Epithelial cell of prostate (primary cell): ENCODE measurements around the gene CDC42EP5.
"Not testable (repeated sequence)": the region's sequence is repeated elsewhere in the genome, so short reads cannot be mapped to it uniquely, and the experiment has no call there.

Experiments
- DNase-seq: peaks from one replicate; pipeline ENCODE4 v3.0.0-alpha.2; 2011; ENCODE audit warnings: low read depth, low spot score
- H3K27ac ChIP-seq: fragments of 450-650 bp; 2 replicates; pipeline ENCODE4 v1.5.1; 2017; ENCODE audit warnings: mild to moderate bottlenecking

CDC42EP5 gene

DNA sequence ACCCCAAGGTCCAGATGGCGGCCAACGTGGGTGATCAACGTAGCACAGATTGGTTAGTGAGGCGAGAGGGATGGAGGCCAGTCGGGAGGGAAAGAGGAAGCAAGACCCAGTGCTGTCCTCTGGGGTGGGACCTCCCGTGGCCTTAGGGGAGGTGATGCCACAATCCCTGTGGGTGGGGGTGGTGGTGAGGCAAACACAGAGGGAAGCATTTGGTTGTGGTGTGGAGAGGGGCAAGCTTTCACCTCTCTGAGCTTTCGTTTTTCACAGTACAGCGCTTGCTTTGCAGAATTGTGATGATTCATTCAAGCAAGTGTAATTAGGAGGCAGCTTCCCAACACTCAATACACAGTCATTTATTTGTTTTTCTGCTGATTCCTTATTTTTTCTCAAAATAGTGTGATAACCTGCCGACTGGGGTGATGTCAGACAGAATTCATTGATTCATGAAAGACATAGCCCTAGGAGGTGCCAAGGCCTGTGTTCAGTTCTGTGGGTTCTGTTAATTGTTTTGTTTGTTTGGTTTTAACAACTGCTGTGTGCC is 21.7 kb downstream of the CDC42EP5 start:
- H3K27ac ChIP-seq: peak overlapping the region; percentile 9
- DNase-seq: no peak

DNA sequence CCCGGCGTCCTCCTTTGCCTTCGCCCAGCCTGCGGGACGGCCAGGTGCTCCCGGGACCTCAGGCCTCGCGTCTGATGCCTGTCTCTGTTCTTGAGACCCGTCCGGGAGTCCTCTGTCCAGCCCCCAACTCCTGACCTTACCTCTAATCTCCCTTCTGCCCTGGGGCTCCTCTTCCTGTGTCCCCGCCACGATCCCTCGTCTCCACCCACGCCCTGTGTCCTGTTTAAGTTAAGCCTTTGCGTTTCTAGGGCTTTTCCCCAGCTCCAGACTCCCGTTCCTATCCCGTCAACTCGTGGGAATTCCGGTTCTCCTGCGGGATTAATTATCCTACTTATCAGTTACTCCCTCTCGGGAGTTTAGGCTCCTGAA is 23.4 kb downstream of the CDC42EP5 start:
- DNase-seq: no peak
- H3K27ac ChIP-seq: peak overlapping the region; percentile 92

DNA sequence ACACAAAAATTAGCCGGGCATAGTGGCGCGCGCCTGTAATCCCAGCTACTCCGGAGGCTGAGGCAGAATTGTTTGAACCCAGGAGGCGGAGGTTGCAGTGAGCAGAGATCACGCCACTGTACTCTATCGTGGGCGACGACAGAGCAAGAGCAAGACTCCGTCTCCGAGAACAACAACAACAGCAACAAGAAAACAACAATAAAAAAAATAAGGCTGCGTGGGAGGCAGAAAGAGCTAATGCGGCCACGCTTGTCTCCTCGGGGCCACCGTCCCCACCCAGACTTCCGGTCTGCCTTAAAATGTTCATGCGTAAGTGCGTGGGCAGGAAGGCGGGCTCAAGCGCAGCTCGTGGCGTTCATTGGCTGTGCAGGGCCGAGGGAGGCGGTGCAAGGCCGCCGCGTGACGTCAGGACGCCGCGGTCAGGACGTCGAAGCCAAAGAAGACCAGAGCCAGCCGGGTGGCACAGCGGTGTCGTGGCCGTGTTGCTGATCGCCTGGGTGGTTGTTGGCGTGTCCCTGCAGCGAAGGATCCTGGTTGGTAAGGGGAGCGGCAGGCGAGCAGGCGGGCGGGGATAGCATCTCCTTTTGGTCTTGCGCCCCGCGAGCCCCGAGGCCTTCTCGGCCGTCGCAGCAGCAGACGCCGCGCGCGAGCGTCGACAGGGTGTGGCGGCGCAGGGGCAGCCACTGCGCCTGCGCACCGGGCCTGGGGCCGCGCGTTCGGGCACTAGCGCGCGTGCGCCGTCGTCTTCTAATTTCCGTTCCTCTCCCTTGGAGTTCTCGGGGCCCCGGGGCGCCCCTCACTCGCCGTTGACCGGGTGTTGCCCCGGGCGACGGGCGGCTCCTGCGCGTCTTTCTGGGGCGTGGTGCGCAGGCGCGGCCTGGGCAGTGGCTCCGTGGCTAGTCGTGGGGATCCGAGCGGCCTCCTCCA is 24.1 kb downstream of the CDC42EP5 start, which contains the start of gene LENG8:
TSS of gene LENG8 (plus strand) at position 426 of the 927 bp plus-strand sequence. CDS start 2,146 bp downstream, outside the sequence.
- DNase-seq: peak; percentile 93
- peak within 1 kb of the TSS; percentile 92 for H3K27ac ChIP-seq

DNA sequence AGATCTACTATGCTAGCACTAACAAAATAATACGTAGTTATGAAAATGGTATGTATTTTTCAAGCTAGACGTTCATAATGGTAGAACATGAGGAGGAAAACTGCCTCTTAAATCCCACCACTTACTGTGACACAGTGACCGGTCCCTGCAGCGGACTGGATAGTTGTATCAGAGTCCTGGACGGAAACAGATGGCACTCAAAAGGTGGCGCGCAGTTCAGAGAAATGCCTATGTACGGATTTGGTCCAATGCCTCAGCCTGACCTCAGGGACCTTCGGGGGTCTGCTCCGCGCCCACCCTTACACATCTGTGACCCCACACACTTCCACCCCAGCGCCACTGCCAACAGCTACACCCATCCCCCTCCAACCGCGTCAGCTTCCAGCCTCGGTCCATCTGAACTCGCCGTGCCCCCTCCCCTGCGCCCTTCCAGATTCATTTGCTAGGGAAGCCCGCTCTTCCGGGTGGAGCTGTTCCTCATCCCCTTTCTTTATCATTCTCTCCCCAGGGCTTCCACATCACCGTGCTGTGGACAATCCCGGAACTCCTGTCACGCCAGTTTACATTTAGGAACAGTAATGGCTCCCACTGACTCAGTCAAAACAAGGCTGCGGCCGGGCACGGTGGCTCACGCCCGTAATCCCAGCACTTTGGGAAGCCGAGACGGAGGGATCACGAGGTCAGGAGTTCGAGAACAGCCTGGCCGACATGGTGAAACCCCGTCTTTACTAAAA is 24.9 kb downstream of the CDC42EP5 start:
- no peak for DNase-seq

DNA sequence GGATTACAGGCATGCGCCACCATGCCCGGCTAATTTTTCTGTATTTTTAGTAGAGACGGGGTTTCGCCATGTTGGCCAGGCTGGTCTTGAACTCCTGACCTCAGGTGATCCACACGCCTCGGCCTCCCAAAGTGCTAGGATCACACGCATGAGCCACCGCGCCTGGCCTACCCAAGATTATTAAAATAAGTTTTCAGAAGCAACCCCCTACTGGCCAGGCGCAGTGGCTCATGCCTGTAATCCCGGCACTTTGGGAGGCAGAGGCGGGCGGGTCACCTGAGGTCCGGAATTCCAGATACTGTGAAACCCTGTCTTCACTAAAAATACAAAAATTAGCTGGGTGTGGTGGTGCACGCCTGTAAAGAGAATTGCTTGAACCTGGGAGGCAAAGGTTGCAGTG is 26.7 kb downstream of the CDC42EP5 start:
- not testable (repeated sequence) for DNase-seq, H3K27ac ChIP-seq

More for the DNA sequence above, 24.9 kb downstream of the CDC42EP5 start:
- peak overlapping the region; percentile 92 for H3K27ac ChIP-seq

DNA sequence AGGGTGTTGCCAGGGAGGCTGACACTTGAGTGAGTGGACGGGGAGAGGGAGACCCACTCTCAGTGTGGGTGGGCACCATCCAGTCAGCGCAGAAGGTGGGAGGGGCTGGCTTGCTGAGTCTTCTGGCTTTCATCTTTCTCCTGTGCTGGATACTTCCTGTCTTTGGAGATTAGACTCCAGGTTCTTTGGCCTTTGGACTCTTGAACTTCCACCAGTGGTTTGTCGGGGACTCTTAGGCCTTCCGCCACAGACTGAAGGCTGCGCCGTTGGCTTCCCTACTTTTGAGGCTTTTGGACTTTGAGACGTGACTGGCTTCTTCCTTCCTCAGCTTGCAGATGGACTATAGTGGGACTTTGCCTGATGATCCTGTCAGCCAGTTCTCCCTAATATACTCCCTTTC is 28.4 kb downstream of the CDC42EP5 start:
- no peak for DNase-seq
- H3K27ac ChIP-seq: no peak overlapping the region

DNA sequence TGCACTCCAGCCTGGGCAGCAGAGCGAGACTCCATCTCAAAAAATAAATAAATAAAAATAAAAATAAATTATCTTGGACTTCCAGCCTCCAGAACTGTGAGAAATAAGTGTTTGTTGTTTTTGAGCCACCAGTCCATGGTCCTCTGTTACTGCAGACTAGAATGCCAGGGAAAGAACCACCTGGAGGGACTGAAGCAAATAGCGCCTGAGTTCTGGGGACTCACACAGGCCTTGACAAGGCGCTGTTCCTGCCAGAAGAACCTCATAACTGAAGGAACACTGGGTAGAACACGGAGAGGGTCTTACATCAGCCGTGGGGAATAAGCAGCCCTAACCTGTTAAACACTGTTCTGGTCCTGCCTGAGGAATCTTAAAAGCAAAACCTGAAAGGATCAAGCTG is 32.5 kb downstream of the CDC42EP5 start:
- no peak overlapping the region for H3K27ac ChIP-seq
- DNase-seq: no peak

DNA sequence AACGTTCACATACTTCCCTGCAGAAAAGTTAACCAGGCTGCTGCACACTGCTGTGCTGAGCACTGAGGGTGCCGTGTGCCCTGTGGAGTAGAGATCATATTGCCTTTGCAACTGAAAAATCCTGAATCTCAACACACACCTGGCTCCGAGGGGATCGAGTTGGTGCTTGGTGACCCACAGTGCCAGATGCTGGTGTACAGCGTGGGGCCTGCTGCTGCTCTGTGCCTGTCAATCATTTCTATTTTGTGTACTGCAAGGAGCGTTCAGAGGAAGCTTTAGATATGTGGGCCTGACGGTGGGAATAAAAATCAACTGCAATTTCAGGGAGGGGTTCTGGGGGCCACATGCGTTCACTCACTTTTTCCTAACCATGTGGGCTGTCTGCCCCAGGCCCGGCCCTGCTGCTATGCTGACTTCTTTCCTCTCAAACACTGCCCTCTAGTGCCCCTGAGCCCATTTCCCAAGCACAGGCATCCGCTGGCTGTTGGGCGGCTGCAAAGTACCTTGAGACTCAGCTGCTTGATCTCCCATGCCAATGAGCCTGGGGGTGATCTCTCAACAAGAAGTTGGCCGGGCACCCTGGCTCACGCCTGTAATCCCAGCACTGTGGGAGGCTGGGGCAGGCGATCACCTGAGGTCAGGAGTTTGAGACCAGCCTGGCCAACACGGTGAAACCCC is 33.8 kb downstream of the CDC42EP5 start:
- no peak overlapping the region for H3K27ac ChIP-seq
- no peak for DNase-seq

DNA sequence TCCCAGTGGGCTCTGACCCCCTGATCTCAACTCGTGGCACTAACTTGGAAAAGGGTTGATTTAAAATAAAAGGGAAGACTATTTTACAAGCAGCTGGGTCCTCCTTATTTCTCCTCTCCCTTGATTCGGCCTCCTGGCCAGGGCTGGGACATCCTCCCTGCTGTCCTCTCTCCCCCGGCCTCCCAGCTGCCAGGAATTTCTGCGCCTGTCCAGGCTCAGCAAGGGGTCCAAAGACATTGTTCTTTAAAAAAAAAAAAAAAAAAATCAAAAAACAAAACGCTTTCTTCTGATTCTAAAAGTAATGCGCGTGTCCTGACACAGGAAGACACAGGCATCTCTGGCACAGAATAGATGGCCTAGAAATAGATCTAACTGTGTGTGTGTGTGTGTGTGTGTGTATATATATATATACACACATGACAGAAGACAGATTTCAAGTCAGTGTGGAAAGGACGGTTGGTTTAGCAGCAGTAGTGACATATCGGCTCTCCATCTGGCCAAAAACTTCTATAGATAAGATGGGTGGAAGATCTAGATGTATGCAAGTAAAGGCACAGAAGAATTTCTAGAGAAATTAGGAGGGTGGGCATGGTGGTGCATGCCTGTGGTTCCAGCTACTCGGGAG is 36.4 kb downstream of the CDC42EP5 start:
- DNase-seq: no peak
- no peak overlapping the region for H3K27ac ChIP-seq

DNA sequence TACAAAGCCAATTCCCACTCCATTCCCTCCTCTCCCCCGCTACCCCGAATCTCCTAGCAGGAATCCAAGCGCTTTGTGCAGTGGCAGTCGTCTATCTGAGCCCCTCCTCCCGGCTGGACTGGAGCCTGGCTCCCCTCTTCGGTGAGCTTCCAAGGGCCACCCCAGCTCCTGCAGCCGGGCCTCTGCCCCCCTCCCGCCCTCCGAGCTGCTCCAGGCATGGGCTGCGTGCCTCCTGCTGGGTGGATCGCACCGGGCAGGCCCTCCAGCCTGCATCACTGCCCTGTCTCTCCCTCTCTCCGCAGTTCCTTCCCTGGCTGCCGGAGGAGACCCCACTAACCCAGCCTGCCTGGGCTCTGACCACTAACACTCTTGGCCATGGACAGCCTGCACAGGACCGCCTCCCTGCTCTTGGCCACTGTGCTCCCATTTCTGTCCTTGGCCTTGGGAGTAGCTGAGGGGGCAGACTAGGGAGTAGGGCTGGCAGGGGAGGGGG is 37.0 kb downstream of the CDC42EP5 start:
- H3K27ac ChIP-seq: no peak overlapping the region
- no peak for DNase-seq

DNA sequence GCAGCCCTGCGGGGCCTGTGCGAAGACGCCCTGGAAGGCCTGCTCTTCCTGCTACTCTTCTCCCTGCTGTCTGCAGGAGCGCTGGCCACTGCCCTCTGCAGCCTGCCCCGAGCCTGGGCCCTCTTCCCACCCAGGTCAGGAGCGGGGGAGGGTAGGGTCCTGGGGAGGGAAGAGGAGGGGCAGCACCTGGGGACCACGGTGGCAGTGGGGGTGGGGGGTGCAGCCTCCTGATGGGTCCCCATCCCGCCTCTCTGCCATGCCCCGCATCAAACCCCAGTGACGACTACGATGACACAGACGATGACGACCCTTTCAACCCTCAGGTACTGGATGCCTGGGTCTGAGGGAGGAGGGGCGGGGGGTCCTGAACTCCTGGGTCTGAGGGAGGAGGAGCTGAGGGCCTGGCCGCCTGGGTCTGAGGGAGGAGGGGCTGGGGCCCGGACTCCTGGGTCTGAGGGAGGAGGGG is 37.5 kb downstream of the CDC42EP5 start:
- DNase-seq: no peak
- no peak overlapping the region for H3K27ac ChIP-seq

DNA sequence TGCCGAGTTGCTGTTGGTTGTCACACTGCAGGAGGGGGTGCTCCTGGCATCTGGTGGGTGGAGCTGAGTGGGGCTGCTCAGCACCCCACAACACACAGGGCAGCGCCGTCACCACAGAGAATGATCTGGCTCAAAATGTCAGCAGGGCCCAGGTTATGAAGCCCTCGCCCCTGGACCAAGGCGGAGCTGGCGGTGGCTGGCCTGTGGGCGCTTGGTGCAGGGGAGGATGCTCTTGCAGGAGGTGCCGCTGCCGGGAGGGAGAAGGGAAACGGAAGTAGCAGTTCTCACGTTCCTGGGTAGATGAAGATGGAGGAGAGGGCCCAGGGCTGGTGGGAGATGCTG is 38.3 kb downstream of the CDC42EP5 start:
- H3K27ac ChIP-seq: no peak overlapping the region
- no peak for DNase-seq

DNA sequence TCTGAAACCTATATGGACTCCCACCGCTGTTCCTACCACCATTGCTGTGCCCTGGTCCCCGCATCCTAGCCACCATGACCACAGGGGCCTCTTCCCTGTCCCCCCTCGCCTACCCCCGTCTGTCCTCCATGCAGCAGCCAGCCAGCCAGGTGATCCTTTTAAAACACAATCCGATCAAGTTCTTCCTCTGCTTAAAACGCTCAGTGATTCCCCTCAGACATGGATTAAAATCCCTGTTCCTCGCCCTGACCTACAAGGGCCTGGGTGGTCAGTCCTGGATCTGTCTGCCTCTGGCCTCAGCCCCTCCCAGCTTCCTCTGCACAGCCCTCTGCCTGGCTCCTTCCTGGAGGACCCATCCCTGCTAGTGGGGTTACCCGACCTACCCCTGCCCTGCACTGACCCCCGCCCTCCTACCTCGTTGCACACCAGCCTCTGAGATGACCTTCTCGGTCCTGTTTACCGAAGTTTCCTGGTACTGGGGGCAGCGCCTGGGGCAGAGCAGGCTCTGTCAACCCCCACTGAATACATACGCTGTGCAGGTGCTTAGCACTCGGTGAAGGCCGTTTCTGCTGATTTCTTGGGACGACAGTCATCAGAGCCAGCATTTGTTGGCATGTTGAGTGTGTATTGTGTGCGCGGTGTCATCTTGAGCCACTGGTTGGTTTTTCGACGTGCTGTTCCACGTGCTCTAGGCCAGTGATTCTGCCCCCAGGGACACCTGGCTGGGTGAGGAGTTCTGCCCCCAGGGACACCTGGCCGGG is 38.8 kb downstream of the CDC42EP5 start:
- DNase-seq: no peak
- H3K27ac ChIP-seq: no peak overlapping the region

DNA sequence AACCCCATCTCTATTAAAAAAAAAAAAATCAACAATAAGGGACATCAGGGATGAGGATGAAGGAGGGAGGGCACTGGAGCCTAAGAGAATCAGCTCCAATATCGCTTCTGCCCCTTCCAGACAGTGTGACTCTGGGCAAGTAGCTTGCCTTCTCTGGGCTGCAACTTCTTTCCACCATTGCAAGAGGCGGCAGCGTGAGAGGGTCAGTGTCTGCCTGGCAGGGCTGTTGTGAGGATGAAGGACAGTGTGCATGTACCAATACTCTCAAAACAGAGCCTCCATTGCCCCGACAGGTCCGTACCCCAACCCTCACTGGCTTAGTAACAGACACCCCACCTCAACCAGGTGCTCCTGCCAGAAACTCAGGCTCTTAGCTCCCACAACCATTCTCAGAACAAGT is 39.4 kb downstream of the CDC42EP5 start:
- no peak overlapping the region for H3K27ac ChIP-seq

DNA sequence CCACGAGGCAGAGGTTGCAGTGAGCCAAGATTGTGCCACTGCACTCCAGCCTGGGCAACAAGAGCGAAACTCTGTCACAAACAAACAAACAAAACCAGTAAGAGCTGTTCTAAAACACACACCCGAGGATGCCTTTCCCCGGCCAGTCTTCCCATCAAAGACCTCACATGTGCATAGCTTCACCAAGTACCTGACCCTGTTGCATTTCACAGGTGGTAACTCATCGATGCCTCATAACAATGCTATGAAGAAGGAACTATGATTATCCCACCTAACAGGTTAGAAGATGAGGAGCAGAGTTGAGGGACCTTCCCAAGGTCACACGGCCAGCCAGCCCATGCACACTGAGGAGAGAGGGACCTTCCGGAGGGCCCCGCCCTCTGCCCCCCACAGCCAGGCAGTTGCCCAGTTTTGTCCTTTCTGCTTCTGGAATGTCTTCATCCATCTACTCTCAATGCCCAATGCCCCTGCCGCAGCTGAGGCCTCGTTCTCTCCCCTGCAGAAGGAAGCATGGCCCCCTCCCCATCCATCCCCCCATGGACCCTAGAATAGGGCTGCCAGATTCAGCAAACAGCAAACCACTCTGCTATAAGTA is 40.9 kb downstream of the CDC42EP5 start:
- peak; percentile 82 for DNase-seq
- peak overlapping the region; percentile 79 for H3K27ac ChIP-seq

More for the DNA sequence above, 39.4 kb downstream of the CDC42EP5 start:
- no peak for DNase-seq

DNA sequence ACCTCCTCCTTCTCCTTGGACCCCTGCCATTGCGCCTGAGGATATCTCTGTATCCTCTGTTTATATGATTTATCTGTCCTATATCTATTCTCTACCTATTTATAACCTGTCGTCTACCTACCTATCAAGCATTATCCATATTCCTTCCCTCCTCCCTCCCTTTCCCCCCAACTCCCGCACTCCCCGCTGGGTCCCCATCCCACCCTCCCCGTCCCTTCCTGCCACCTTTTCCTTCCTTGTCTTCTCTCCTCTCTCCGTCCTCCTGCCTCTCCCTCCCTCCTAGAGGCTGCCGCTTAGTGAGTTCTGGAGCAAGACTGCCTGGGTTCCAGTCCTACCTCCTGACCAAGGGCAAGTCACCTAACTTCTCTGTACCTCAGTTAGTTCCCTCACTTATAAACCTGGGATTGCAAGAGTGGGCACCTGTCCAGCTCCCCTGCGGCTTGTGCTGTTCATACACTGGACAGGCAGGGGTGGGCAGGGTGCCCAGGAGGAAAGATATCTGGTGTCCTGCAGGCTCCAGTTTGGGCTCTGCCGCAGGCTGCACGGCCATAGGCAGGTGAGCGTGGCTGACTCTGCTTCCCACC is 41.7 kb downstream of the CDC42EP5 start:
- peak overlapping the region; percentile 79 for H3K27ac ChIP-seq
- peak; percentile 36 for DNase-seq

DNA sequence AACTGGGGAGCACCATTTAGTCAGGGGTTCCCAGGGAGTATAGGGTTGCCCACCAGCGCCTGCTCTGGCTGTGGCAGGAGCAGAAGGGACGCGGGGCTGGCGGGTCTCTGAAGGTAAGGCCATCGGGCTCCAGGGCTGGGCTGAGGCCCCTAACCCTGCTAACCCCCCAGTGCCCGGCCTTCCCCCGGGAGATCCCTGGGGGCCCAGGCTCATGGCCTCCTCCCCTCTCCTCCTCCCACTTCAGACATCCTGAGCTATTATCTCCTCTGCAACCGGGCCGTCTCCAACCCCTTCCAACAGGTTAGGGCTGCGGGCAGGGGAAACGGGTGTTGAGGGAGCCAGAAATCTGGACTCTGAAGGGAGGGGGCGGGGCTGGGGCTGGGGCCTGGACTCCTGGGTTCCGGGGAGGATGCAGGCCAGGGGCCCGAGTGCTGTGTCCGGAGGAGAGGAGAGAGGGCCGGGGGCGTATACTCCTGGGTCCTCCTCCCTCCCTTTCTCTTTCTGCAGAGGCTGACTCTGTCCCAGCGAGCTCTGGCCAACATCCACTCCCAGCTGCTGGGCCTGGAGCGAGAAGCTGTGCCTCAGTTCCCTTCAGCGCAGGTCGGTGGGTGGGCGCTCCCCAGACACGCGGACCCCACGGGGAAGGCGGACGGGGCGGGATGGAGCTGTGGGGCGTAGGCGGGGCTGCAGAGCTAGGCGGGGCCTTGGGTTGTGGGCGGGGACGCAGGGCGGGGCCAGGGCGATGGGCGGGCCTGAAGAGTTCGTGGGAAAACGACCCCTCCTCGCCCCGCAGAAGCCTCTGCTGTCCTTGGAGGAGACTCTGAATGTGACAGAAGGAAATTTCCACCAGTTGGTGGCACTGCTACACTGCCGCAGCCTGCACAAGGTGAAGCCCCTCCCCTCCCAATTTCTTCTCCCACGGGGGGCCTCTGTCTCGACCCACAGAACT is 42.5 kb downstream of the CDC42EP5 start:
- no peak for DNase-seq

More for the DNA sequence above, 42.5 kb downstream of the CDC42EP5 start:
- peak overlapping the region; percentile 79 for H3K27ac ChIP-seq
